ENCODE measurements around the gene VPS29. TPM values are rescaled to one million over a fixed set of nuclear protein-coding genes. Genes with fewer than 3 reads are reported as not detected.
"Not testable (repeated sequence)": the region's sequence is repeated elsewhere in the genome, so short reads cannot be mapped to it uniquely, and the experiment has no call there.

The VPS29 gene
- total and polyA plus RNA-seq, 9 donors: 71.6 to 155 (median 119) TPM

DNA sequence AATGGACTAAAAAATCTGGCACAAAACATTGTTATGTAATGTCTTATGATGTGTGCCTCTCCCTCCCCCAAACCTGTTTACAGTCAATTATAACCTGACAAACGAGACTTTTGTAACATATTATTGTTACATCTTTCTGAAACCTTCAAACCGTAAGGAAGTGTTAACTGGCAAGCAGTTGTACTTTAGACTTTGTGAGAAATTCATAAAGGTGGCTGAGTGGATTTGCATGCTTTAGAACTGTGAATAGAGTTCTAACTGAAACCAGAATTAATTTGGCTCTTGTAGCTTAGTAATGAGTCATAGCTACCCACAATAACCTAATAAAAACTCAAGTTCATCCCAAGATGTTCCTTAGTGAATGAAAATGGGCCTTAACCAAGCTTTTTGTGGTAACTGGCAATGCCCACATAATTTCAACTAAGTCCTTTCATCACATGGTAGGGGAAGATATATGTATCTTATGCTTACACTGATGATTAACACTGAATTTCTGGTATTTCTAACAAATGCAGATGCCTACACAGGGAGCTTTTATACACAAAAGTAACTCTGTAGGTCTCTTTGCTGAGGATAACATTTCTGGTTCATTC lies 29.9 kb upstream of the VPS29 start:
- DNase-seq: no peak
- no CpG with 5 or more reads among the region's 2 CpGs for WGBS (ENCODE audit: insufficient coverage)

DNA sequence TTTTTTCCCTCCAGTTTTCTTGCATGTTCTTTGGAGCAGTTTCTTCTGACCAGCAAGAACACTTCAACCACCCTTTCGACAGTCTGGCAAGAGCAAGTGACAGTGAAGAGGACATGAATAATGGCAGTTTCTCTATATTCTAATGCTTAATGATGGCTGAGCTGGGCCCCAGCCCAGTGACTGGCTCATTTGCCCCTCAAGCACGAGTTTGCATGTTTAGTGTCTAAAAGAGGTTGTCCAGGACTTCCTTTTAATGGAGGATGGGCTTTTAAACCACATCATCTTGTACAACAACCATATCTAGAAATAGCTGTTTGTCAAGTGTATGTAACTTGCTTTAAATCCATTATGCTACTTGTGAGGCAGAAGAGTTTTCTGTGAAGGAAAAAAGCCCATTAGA lies 28.6 kb upstream of the VPS29 start:
- WGBS (ENCODE audit: insufficient coverage): no CpG with 5 or more reads among the region's 2 CpGs
- Histone ChIP-seq H3K4me3 (ENCODE audit: low read length) (no peak overlapping the region), H3K27me3 (ENCODE audit: control insufficient read depth, insufficient read depth, low read length) (no peaks in the 10 kb centered on the region), H3K9me3 (replicated peaks; ENCODE audit: control insufficient read depth, low read depth, low read length) (no peaks in the 10 kb centered on the region), H3K4me1 (ENCODE audit: control insufficient read depth, insufficient read depth, low read length) (no peaks in the 10 kb centered on the region), H3K36me3 (ENCODE audit: control insufficient read depth, insufficient read depth, low read length) (peaks cover 5% of the 10 kb centered on the region), H3K27ac (ENCODE audit: low read length) (no peak overlapping the region)
- DNase-seq: no peak

More for the DNA sequence above, 29.9 kb upstream of the VPS29 start:
- Histone ChIP-seq H3K27ac (ENCODE audit: low read length) (no peak overlapping the region), H3K27me3 (ENCODE audit: control insufficient read depth, insufficient read depth, low read length) (no peaks in the 10 kb centered on the region), H3K4me1 (ENCODE audit: control insufficient read depth, insufficient read depth, low read length) (no peaks in the 10 kb centered on the region), H3K9me3 (replicated peaks; ENCODE audit: control insufficient read depth, low read depth, low read length) (no peaks in the 10 kb centered on the region), H3K36me3 (ENCODE audit: control insufficient read depth, insufficient read depth, low read length) (peaks cover 13% of the 10 kb centered on the region), H3K4me3 (ENCODE audit: low read length) (no peak overlapping the region)

DNA sequence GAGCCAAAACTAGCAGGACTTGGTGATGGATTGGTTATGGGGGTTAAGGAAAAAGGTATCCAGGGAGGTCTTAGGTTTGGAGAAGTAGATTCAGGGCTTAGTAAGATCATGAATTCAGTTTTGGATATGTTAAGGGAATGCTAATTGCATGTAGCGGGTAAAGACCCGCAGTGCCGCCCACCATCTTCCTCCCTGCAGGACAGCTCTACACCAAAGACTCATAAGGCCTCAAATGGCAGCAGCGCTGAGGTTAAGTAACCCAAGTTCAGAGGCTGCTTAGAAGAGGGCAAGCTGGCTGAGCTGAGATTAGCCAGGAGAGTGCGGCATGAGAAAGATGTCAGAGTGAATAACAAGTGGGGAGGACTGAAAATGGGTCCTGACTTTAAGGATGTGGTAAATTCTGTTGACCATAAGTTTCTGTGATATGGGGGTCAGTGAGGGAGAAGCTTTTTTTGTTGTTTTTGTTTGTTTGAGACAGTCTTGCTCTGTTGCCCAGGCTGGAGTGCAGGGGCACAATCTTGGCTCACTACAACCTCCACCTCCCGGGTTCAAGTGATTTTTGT lies 26.4 kb upstream of the VPS29 start:
- H3K36me3 ChIP-seq (ENCODE audit: control insufficient read depth, insufficient read depth, low read length): peaks cover 2% of the 10 kb centered on the region
- no peaks in the 10 kb centered on the region for H3K27me3 ChIP-seq (ENCODE audit: control insufficient read depth, insufficient read depth, low read length)
- 80% methylated on average over 2 of the region's 6 CpGs for WGBS (ENCODE audit: insufficient coverage)
- H3K9me3 ChIP-seq (replicated peaks; ENCODE audit: control insufficient read depth, low read depth, low read length): no peaks in the 10 kb centered on the region
- H3K4me3 ChIP-seq (ENCODE audit: low read length): no peak overlapping the region
- no peak for DNase-seq
- no peaks in the 10 kb centered on the region for H3K4me1 ChIP-seq (ENCODE audit: control insufficient read depth, insufficient read depth, low read length)
- H3K27ac ChIP-seq (ENCODE audit: low read length): no peak overlapping the region

DNA sequence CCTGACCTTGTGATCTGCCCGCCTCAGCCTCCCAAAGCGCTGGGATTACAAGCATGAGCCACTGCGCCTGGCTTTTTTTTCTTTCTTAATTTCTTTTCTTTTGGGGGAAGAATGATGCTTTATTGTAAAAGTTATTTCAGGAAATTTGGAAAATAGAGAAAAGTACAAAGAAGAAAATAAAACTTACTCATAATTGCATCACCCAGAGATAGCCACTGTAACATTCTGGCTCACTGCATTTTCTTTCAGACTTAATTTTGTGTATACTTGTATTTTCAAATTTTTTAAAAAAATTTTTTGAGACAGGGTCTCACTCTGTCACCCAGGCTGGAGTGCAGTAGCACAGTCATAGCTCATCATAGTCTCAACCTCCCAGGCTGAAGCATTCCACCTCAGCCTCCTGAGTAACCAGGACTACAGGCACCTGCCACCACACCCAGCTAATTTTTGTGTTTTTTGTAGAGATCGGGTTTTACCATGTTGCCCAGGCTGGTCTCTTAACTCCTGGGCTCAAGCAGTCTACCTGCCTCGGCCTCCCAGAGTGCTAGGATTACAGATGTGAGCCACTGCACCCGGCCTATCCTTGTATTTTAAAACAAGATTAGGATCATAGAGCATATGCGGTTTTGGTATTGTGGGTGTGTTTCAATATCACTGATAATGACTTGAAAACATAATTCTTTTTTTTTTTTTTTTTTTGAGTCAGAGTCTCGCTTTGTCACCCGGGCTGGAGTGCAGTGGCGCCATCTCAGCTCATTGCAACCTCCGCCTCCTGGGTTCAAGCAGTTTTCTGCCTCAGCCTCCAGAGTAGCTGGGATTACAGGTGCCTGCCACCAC lies 19.2 kb upstream of the VPS29 start:
- H3K9me3 ChIP-seq (replicated peaks; ENCODE audit: control insufficient read depth, low read depth, low read length); H3K27me3 ChIP-seq (ENCODE audit: control insufficient read depth, insufficient read depth, low read length); H3K36me3 ChIP-seq (ENCODE audit: control insufficient read depth, insufficient read depth, low read length); H3K4me1 ChIP-seq (ENCODE audit: control insufficient read depth, insufficient read depth, low read length); DNase-seq; H3K27ac ChIP-seq (ENCODE audit: low read length); H3K4me3 ChIP-seq (ENCODE audit: low read length): not testable (repeated sequence)
- WGBS (ENCODE audit: insufficient coverage): no CpG with 5 or more reads among the region's 11 CpGs

DNA sequence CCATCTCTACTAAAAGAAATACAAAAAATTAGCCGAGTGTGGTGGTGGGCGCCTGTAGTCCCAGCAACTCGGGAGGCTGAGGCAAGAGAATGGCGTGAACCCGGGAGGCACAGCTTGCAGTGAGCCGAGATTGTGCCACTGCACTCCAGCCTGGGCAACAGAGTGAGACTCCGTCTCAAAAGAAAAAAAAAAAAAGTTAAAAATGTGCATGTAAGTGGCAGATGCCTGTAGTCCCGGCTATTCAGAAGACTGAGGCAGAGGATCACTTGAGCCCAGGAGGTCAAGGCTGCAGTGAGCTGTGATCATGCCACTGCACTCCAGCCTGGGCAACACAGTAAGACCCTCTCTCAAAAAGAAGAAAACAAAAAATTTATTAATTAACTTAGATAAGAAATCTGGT lies 16.1 kb upstream of the VPS29 start:
- H3K27ac ChIP-seq (ENCODE audit: low read length); H3K36me3 ChIP-seq (ENCODE audit: control insufficient read depth, insufficient read depth, low read length); H3K27me3 ChIP-seq (ENCODE audit: control insufficient read depth, insufficient read depth, low read length); H3K4me3 ChIP-seq (ENCODE audit: low read length); H3K9me3 ChIP-seq (replicated peaks; ENCODE audit: control insufficient read depth, low read depth, low read length); H3K4me1 ChIP-seq (ENCODE audit: control insufficient read depth, insufficient read depth, low read length); DNase-seq: not testable (repeated sequence)
- WGBS (ENCODE audit: insufficient coverage): 93% methylated on average over 7 of the region's 8 CpGs

DNA sequence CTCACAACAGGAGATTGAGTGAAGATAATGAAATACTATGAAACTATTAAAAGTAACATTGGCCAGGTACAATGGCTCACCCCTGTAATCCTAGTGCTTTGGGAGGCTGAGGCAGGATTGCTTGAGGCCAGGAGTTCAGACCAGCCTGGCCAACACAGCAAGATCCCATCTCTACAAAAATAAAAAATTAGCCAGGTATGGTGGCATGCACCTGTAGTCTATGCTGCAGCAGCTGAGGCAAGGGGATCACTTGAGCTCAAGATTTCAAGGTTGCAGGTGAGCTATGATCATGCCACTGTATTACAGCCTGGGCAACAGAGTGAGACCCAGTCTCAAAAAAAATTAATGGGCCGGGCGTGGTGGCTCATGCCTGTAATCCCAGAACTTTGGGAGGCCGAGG lies 15.1 kb upstream of the VPS29 start:
- Histone ChIP-seq H3K4me1 (ENCODE audit: control insufficient read depth, insufficient read depth, low read length) (no peaks in the 10 kb centered on the region), H3K4me3 (ENCODE audit: low read length) (no peak overlapping the region), H3K27me3 (ENCODE audit: control insufficient read depth, insufficient read depth, low read length) (no peaks in the 10 kb centered on the region), H3K9me3 (replicated peaks; ENCODE audit: control insufficient read depth, low read depth, low read length) (no peaks in the 10 kb centered on the region), H3K27ac (ENCODE audit: low read length) (no peak overlapping the region), H3K36me3 (ENCODE audit: control insufficient read depth, insufficient read depth, low read length) (no peaks in the 10 kb centered on the region)
- 87% methylated on average over 3 of the region's 3 CpGs for WGBS (ENCODE audit: insufficient coverage)
- DNase-seq: no peak

DNA sequence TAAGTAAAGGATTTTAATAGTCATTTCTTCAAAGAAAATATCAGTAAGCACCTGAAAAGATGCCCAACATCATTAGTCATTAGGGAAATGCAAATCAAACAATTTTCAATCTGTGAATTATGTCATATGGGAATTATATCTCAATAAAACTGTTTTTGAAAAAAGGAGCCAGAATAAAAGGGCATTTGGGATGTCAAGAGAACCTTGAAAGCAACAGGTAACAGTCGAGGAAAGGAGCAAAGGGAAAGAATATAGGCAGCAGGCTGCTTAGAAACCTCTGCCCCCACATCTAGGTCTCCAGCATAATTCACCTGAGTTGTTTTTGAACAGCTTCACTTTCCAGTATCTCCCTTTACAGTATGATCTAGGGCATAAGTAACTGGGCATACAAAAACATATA lies 12.5 kb upstream of the VPS29 start:
- no peaks in the 10 kb centered on the region for H3K27me3 ChIP-seq (ENCODE audit: control insufficient read depth, insufficient read depth, low read length)
- DNase-seq: no peak
- H3K4me3 ChIP-seq (ENCODE audit: low read length): no peak overlapping the region
- H3K36me3 ChIP-seq (ENCODE audit: control insufficient read depth, insufficient read depth, low read length): no peaks in the 10 kb centered on the region
- H3K4me1 ChIP-seq (ENCODE audit: control insufficient read depth, insufficient read depth, low read length): no peaks in the 10 kb centered on the region
- H3K9me3 ChIP-seq (replicated peaks; ENCODE audit: control insufficient read depth, low read depth, low read length): no peaks in the 10 kb centered on the region
- H3K27ac ChIP-seq (ENCODE audit: low read length): no peak overlapping the region
- no CpG with 5 or more reads among the region's 1 CpG for WGBS (ENCODE audit: insufficient coverage)

DNA sequence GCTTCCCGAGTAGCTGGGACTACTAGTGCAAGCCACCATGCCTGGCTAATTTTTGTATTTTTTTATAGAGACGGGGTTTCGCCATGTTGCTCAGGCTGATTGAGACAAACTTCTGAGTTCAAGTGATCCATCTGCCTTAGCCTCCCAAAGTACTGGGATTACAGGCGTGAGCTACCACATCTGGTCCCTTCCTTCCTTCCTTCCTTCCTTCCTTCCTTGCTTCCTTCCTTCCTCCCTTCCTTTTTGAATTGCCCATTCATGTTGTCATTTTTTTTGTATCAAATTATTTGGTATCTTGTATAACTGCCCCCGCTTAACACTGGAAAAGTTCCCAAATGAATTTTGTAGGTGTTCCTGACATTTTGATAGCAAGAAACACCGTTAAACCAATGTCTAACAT lies 11.9 kb upstream of the VPS29 start:
- no peaks in the 10 kb centered on the region for H3K9me3 ChIP-seq (replicated peaks; ENCODE audit: control insufficient read depth, low read depth, low read length)
- H3K4me3 ChIP-seq (ENCODE audit: low read length): no peak overlapping the region
- WGBS (ENCODE audit: insufficient coverage): 93% methylated on average over 2 of the region's 6 CpGs
- DNase-seq: no peak
- H3K27me3 ChIP-seq (ENCODE audit: control insufficient read depth, insufficient read depth, low read length): no peaks in the 10 kb centered on the region
- H3K36me3 ChIP-seq (ENCODE audit: control insufficient read depth, insufficient read depth, low read length): no peaks in the 10 kb centered on the region
- H3K27ac ChIP-seq (ENCODE audit: low read length): no peak overlapping the region
- no peaks in the 10 kb centered on the region for H3K4me1 ChIP-seq (ENCODE audit: control insufficient read depth, insufficient read depth, low read length)

DNA sequence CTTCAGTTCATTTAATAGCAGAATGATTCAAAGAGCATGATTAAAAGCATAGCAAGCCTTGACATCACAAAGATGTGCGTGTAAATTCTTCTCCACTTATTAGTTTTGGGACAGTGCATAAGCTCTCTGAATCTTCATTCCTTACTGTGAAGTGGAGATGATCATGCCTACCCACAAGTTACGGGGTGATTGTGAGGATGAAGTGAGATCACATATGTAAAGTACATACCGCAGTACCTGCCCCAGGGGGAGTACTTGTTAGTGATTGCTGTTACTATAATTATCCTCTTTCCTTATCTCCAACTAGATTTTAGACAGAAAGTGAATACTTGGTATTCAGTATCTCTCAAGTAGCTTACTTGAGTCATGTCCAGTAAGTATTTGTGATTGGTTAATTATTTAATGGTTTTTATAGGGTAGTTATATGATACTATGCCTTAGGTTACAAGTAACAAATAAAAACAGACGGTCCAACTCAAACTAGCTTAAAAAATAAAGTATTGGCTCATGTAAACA lies 6.2 kb upstream of the VPS29 start:
- H3K27ac ChIP-seq (ENCODE audit: low read length): no peak overlapping the region
- no peaks in the 10 kb centered on the region for H3K9me3 ChIP-seq (replicated peaks; ENCODE audit: control insufficient read depth, low read depth, low read length)
- H3K4me3 ChIP-seq (ENCODE audit: low read length): no peak overlapping the region
- H3K27me3 ChIP-seq (ENCODE audit: control insufficient read depth, insufficient read depth, low read length): no peaks in the 10 kb centered on the region
- WGBS (ENCODE audit: insufficient coverage): no CpG with 5 or more reads among the region's 4 CpGs
- H3K36me3 ChIP-seq (ENCODE audit: control insufficient read depth, insufficient read depth, low read length): no peaks in the 10 kb centered on the region
- no peaks in the 10 kb centered on the region for H3K4me1 ChIP-seq (ENCODE audit: control insufficient read depth, insufficient read depth, low read length)
- DNase-seq: no peak

DNA sequence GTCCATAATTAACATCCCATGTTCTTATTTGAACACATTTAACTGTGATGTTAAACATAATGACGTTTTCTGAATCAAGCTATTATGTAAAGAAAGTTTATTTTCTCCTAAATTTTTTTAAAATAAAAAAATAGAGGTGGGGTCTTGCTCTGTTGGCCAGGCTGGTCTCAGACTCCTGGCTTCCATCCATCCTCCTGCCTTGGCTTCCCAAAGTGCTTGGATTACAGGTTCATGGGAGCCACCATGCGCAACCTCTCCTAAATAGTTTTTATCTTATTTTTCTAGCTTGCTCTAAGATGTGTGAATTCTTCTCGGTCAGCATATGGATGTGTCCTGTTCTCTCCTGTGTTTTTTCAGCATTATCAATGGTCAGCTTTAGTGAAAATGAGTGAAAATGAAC lies 3.4 kb upstream of the VPS29 start:
- Histone ChIP-seq H3K4me1 (ENCODE audit: control insufficient read depth, insufficient read depth, low read length) (peaks cover 14% of the 10 kb centered on the region), H3K36me3 (ENCODE audit: control insufficient read depth, insufficient read depth, low read length) (no peaks in the 10 kb centered on the region), H3K4me3 (ENCODE audit: low read length) (no peak overlapping the region), H3K27me3 (ENCODE audit: control insufficient read depth, insufficient read depth, low read length) (no peaks in the 10 kb centered on the region), H3K27ac (ENCODE audit: low read length) (no peak overlapping the region), H3K9me3 (replicated peaks; ENCODE audit: control insufficient read depth, low read depth, low read length) (no peaks in the 10 kb centered on the region)
- no peak for DNase-seq
- no CpG with 5 or more reads among the region's 3 CpGs for WGBS (ENCODE audit: insufficient coverage)

Measured in muscle of leg (tissue), 11 donors.